Measurements from ENCODE around the gene PRR7. TPM values are rescaled to one million over a fixed set of nuclear protein-coding genes. Genes with fewer than 3 reads are reported as not detected.

Gene PRR7
- total and polyA plus RNA-seq, 4 donors: 0.17 to 1.4 (median 0.49) TPM

DNA sequence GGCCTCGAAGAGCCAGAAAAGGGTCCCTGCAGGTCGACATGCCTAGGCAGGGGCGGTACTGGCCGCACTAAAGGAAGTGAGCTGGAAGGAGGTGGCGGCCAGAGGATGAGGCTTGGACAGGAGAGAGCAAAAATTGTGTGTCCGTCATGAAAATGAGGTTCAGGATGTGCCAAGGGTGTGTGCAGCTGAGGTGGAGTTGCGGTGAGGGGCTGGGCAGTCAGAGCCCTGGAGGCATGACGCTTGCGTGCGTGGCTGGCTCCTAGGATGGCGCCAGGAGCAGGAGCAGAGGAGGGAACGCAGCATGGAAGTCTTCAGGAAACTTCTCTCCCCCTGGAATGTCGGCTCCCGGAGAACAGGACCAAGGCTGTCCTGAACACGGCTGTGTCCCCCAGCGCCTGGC is 56.3 kb downstream of the PRR7 start:
- no peak overlapping the region for H3K27ac ChIP-seq (ENCODE audit: low read depth in 1 of 2, low read length in 2 of 2)
- H3K36me3 ChIP-seq (ENCODE audit: control insufficient read depth in 4 of 4, insufficient read depth in 3 of 4, low read depth in 1 of 4, low read length in 3 of 4): no peaks in the 10 kb centered on the region
- no peaks in the 10 kb centered on the region for H3K9me3 ChIP-seq (ENCODE audit: control insufficient read depth in 4 of 4, low read length in 3 of 4)
- peaks cover 0 to 7% (median 2%) of the 10 kb centered on the region in 4 donors for H3K4me1 ChIP-seq (ENCODE audit: control insufficient read depth in 4 of 4, insufficient read depth in 4 of 4, low read length in 3 of 4)
- no peak for DNase-seq (ENCODE audit: low spot score)
- no peak overlapping the region for H3K4me3 ChIP-seq (ENCODE audit: low read depth in 1 of 3, low read length in 3 of 3)
- no peak overlapping the region for H3K9ac ChIP-seq (ENCODE audit: low read depth in 1 of 2, low read length in 2 of 2)
- WGBS: 86% methylated on average over 16 of the region's 16 CpGs
- TF ChIP-seq MAX (IDR thresholded peaks at IDR 0.05) (no peak), TAF1 (conservative IDR thresholded peaks at IDR 0.05) (no peak), NR2F2 (IDR thresholded peaks at IDR 0.05) (no peak), HNF4A (conservative IDR thresholded peaks at IDR 0.05) (no peak), FOXA2 (IDR thresholded peaks at IDR 0.05) (no peak), GABPA (IDR thresholded peaks at IDR 0.05 in 1 of 2, conservative IDR thresholded peaks at IDR 0.05 in 1 of 2) (no peak), RXRA (IDR thresholded peaks at IDR 0.05) (no peak), YY1 (IDR thresholded peaks at IDR 0.05) (no peak), SP1 (IDR thresholded peaks at IDR 0.05) (no peak), EGR1 (IDR thresholded peaks at IDR 0.05; ENCODE audit: low read depth in 2 of 2) (no peak), ATF3 (IDR thresholded peaks at IDR 0.05) (no peak), HNF4G (IDR thresholded peaks at IDR 0.05) (no peak), FOXA1 (IDR thresholded peaks at IDR 0.05) (no peak), JUND (IDR thresholded peaks at IDR 0.05) (no peak), RAD21 (IDR thresholded peaks at IDR 0.05) (no peak)
- TF ChIP-seq, protein P1, sequence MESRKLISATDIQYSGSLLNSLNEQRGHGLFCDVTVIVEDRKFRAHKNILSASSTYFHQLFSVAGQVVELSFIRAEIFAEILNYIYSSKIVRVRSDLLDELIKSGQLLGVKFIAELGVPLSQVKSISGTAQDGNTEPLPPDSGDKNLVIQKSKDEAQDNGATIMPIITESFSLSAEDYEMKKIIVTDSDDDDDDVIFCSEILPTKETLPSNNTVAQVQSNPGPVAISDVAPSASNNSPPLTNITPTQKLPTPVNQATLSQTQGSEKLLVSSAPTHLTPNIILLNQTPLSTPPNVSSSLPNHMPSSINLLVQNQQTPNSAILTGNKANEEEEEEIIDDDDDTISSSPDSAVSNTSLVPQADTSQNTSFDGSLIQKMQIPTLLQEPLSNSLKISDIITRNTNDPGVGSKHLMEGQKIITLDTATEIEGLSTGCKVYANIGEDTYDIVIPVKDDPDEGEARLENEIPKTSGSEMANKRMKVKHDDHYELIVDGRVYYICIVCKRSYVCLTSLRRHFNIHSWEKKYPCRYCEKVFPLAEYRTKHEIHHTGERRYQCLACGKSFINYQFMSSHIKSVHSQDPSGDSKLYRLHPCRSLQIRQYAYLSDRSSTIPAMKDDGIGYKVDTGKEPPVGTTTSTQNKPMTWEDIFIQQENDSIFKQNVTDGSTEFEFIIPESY (IDR thresholded peaks at IDR 0.05): no peak
- TF ChIP-seq, protein P2, sequence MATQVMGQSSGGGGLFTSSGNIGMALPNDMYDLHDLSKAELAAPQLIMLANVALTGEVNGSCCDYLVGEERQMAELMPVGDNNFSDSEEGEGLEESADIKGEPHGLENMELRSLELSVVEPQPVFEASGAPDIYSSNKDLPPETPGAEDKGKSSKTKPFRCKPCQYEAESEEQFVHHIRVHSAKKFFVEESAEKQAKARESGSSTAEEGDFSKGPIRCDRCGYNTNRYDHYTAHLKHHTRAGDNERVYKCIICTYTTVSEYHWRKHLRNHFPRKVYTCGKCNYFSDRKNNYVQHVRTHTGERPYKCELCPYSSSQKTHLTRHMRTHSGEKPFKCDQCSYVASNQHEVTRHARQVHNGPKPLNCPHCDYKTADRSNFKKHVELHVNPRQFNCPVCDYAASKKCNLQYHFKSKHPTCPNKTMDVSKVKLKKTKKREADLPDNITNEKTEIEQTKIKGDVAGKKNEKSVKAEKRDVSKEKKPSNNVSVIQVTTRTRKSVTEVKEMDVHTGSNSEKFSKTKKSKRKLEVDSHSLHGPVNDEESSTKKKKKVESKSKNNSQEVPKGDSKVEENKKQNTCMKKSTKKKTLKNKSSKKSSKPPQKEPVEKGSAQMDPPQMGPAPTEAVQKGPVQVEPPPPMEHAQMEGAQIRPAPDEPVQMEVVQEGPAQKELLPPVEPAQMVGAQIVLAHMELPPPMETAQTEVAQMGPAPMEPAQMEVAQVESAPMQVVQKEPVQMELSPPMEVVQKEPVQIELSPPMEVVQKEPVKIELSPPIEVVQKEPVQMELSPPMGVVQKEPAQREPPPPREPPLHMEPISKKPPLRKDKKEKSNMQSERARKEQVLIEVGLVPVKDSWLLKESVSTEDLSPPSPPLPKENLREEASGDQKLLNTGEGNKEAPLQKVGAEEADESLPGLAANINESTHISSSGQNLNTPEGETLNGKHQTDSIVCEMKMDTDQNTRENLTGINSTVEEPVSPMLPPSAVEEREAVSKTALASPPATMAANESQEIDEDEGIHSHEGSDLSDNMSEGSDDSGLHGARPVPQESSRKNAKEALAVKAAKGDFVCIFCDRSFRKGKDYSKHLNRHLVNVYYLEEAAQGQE (IDR thresholded peaks at IDR 0.05): no peak
- TF ChIP-seq, protein P3, sequence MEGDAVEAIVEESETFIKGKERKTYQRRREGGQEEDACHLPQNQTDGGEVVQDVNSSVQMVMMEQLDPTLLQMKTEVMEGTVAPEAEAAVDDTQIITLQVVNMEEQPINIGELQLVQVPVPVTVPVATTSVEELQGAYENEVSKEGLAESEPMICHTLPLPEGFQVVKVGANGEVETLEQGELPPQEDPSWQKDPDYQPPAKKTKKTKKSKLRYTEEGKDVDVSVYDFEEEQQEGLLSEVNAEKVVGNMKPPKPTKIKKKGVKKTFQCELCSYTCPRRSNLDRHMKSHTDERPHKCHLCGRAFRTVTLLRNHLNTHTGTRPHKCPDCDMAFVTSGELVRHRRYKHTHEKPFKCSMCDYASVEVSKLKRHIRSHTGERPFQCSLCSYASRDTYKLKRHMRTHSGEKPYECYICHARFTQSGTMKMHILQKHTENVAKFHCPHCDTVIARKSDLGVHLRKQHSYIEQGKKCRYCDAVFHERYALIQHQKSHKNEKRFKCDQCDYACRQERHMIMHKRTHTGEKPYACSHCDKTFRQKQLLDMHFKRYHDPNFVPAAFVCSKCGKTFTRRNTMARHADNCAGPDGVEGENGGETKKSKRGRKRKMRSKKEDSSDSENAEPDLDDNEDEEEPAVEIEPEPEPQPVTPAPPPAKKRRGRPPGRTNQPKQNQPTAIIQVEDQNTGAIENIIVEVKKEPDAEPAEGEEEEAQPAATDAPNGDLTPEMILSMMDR (IDR thresholded peaks at IDR 0.05; ENCODE audit: low read depth, low read length, missing input control): no peak
- H3K27me3 ChIP-seq (ENCODE audit: control insufficient read depth in 4 of 4, insufficient read depth in 4 of 4, low read length in 3 of 4): no peaks in the 10 kb centered on the region

Measured in liver (tissue), 9 donors.